M059J (cell line): ENCODE results near the gene ENOX1. TPM values are rescaled to one million over a fixed set of nuclear protein-coding genes. Genes with fewer than 3 reads are reported as not detected.

Experiments used
- DNase-seq: peaks from one replicate; pipeline ENCODE4 v3.0.0-alpha.2; 2012; ENCODE audit warnings: low read depth
- total RNA-seq: library from RNA; depleted of rRNA; stranded (reverse); fragments of >200 nt; shearing (Covaris generic); gene quantifications from 2 replicates; pipeline ENCODE4 v1.2.3, GENCODE V29; 2014

Gene ENOX1
- total RNA-seq, 1 experiment from 2014 or later: 0.10 TPM

GRCh38 chr13:43785650-43786471, 911 bp downstream of the ENOX1 start:
- peak; percentile 53 for DNase-seq

- no peak for DNase-seq
These were observed 1.5 kb downstream of the ENOX1 start for GRCh38 chr13:43785261-43785649.

GRCh38 chr13:43784496-43784895, 2.3 kb downstream of the ENOX1 start:
- DNase-seq: no peak

GRCh38 chr13:43783820-43784219, 3.0 kb downstream of the ENOX1 start:
- DNase-seq: peak; percentile 65

GRCh38 chr13:43782686-43783085, 4.1 kb downstream of the ENOX1 start:
- no peak for DNase-seq

- no peak for DNase-seq
These were observed 6.1 kb downstream of the ENOX1 start for GRCh38 chr13:43780666-43781065.

GRCh38 chr13:43776501-43777079, 10.2 kb downstream of the ENOX1 start:
- no peak for DNase-seq

GRCh38 chr13:43776006-43776405, 10.8 kb downstream of the ENOX1 start:
- no peak for DNase-seq

- no peak for DNase-seq
These were observed 13.2 kb downstream of the ENOX1 start for GRCh38 chr13:43773602-43774001.

GRCh38 chr13:43770871-43771270, 15.9 kb downstream of the ENOX1 start:
- DNase-seq: no peak

- DNase-seq: no peak
These were observed 17.2 kb downstream of the ENOX1 start for GRCh38 chr13:43769529-43769928.

GRCh38 chr13:43767341-43767931, 19.3 kb downstream of the ENOX1 start:
- no peak for DNase-seq

- DNase-seq: no peak
These were observed 20.0 kb downstream of the ENOX1 start for GRCh38 chr13:43766725-43767124.

GRCh38 chr13:43764349-43764748, 22.4 kb downstream of the ENOX1 start:
- DNase-seq: no peak

GRCh38 chr13:43763143-43763759, 23.5 kb downstream of the ENOX1 start:
- no peak for DNase-seq

- DNase-seq: no peak
These were observed 25.0 kb downstream of the ENOX1 start for GRCh38 chr13:43761616-43762315.

- no peak for DNase-seq
These were observed 26.5 kb downstream of the ENOX1 start for GRCh38 chr13:43760257-43760656.

- no peak for DNase-seq
These were observed 27.9 kb downstream of the ENOX1 start for GRCh38 chr13:43758834-43759233.

- DNase-seq: no peak
These were observed 29.5 kb downstream of the ENOX1 start for GRCh38 chr13:43757266-43757665.

GRCh38 chr13:43755844-43756243, 30.9 kb downstream of the ENOX1 start:
- DNase-seq: no peak

GRCh38 chr13:43751624-43752023, 35.1 kb downstream of the ENOX1 start:
- DNase-seq: no peak

GRCh38 chr13:43749503-43749902, 37.3 kb downstream of the ENOX1 start:
- no peak for DNase-seq
